ENCODE measurements around the gene MOGAT1. TPM values are rescaled to one million over a fixed set of nuclear protein-coding genes. Genes with fewer than 3 reads are reported as not detected.

MOGAT1 gene
- total RNA-seq, 1 experiment from 2014 or later = 51.2 TPM

- Mint-ChIP-seq H3K4me3 (ENCODE audit: low read depth, unreplicated experiment) (no peak overlapping the region), H3K4me1 (ENCODE audit: low read depth, unreplicated experiment) (peaks cover 64% of the 10 kb centered on the region), H3K36me3 (ENCODE audit: insufficient read depth, unreplicated experiment) (peaks cover 13% of the 10 kb centered on the region), H3K27me3 (ENCODE audit: unreplicated experiment) (no peaks in the 10 kb centered on the region), H3K27ac (ENCODE audit: unreplicated experiment) (no peak overlapping the region), H3K9me3 (ENCODE audit: low read depth, unreplicated experiment) (no peaks in the 10 kb centered on the region)
- CTCF ChIA-PET = interaction anchor here (0.9 kb wide), 1 partner anchor 14 kb away, joined by 3 read pairs; no protein-coding TSS in a partner anchor
- no peak for TF ChIP-seq CTCF (IDR thresholded peaks at IDR 0.05; ENCODE audit: unreplicated experiment)
- DNase-seq = no peak
- BruUV-seq (replicated peaks) = no TSS peak
- intact Hi-C loops (cut with micrococcal nuclease; ENCODE audit: unreplicated experiment) = no loop called here
Measured at GRCh38 chr2:222663479-222663878, 8.0 kb upstream of the MOGAT1 start.

- H3K4me1 Mint-ChIP-seq (ENCODE audit: low read depth, unreplicated experiment) = peaks cover 69% of the 10 kb centered on the region
- H3K27ac Mint-ChIP-seq (ENCODE audit: unreplicated experiment) = peak overlapping the region; percentile 98
- TF ChIP-seq CTCF (IDR thresholded peaks at IDR 0.05; ENCODE audit: unreplicated experiment) = no peak
- DNase-seq = no peak
- H3K4me3 Mint-ChIP-seq (ENCODE audit: low read depth, unreplicated experiment) = peak overlapping the region; percentile 46
- H3K9me3 Mint-ChIP-seq (ENCODE audit: low read depth, unreplicated experiment) = no peaks in the 10 kb centered on the region
- intact Hi-C loops (cut with micrococcal nuclease; ENCODE audit: unreplicated experiment) = loop anchor here (1.0 kb wide), 1 partner anchor 12 kb away; the partner anchor contains the start of gene FARSB
- CTCF ChIA-PET = interaction anchor here (1.6 kb wide), 1 partner anchor 39 kb away, joined by 5 read pairs; no protein-coding TSS in a partner anchor
- H3K36me3 Mint-ChIP-seq (ENCODE audit: insufficient read depth, unreplicated experiment) = peaks cover 53% of the 10 kb centered on the region
- no TSS peak for BruUV-seq (replicated peaks)
- no peaks in the 10 kb centered on the region for H3K27me3 Mint-ChIP-seq (ENCODE audit: unreplicated experiment)
Measured at GRCh38 chr2:222668494-222669154, 2.8 kb upstream of the MOGAT1 start.

GRCh38 chr2:222669353-222669752 lies 2.1 kb upstream of the MOGAT1 start:
- Mint-ChIP-seq H3K9me3 (ENCODE audit: low read depth, unreplicated experiment) (no peaks in the 10 kb centered on the region), H3K4me3 (ENCODE audit: low read depth, unreplicated experiment) (peak overlapping the region; percentile 7), H3K36me3 (ENCODE audit: insufficient read depth, unreplicated experiment) (peaks cover 59% of the 10 kb centered on the region), H3K4me1 (ENCODE audit: low read depth, unreplicated experiment) (peaks cover 69% of the 10 kb centered on the region), H3K27me3 (ENCODE audit: unreplicated experiment) (no peaks in the 10 kb centered on the region), H3K27ac (ENCODE audit: unreplicated experiment) (peak overlapping the region; percentile 98)
- no peak for TF ChIP-seq CTCF (IDR thresholded peaks at IDR 0.05; ENCODE audit: unreplicated experiment)
- DNase-seq = no peak
- intact Hi-C loops (cut with micrococcal nuclease; ENCODE audit: unreplicated experiment) = no loop called here
- BruUV-seq (replicated peaks) = no TSS peak
- CTCF ChIA-PET = interaction anchor here (1.6 kb wide), 1 partner anchor 38 kb away, joined by 5 read pairs; no protein-coding TSS in a partner anchor

GRCh38 chr2:222670191-222671038 lies 1.0 kb upstream of the MOGAT1 start:
- H3K4me3 Mint-ChIP-seq (ENCODE audit: low read depth, unreplicated experiment) = peak overlapping the region; percentile 97
- intact Hi-C loops (cut with micrococcal nuclease; ENCODE audit: unreplicated experiment) = loop anchor here (5.0 kb wide), 1 partner anchor 243 kb away; no protein-coding TSS in a partner anchor
- TF ChIP-seq CTCF (IDR thresholded peaks at IDR 0.05; ENCODE audit: unreplicated experiment) = no peak
- H3K27me3 Mint-ChIP-seq (ENCODE audit: unreplicated experiment) = no peaks in the 10 kb centered on the region
- CTCF ChIA-PET = interaction anchor here (0.5 to 1.8 kb wide), 6 partner anchors 14 to 664 kb away, joined by 3 to 5 read pairs (median 4); no protein-coding TSS in a partner anchor
- H3K9me3 Mint-ChIP-seq (ENCODE audit: low read depth, unreplicated experiment) = no peaks in the 10 kb centered on the region
- H3K27ac Mint-ChIP-seq (ENCODE audit: unreplicated experiment) = peak overlapping the region; percentile 98
- peaks cover 72% of the 10 kb centered on the region for H3K4me1 Mint-ChIP-seq (ENCODE audit: low read depth, unreplicated experiment)
- H3K36me3 Mint-ChIP-seq (ENCODE audit: insufficient read depth, unreplicated experiment) = peaks cover 69% of the 10 kb centered on the region
- no TSS peak for BruUV-seq (replicated peaks)
- DNase-seq = peak; percentile 79
